Keratinocyte (primary cell): ENCODE results near the gene UBE2F.

Experiments used
- CTCF ChIP-seq, 3 experiments: IDR thresholded peaks in 1 of 3; conservative IDR thresholded peaks in 1 of 3; optimal IDR thresholded peaks in 1 of 3; 2 replicates in 2 of 3; 3 replicates in 1 of 3; pipeline versions ENCODE3 to v1.5.1; 2011; ENCODE audit warnings: low read length in 3 of 3, mild to moderate bottlenecking in 3 of 3, moderate library complexity in 2 of 3, control low read depth in 1 of 3, inconsistent platforms in 1 of 3; ENCODE audit not compliant: insufficient read depth in 2 of 3; ENCODE audit errors: extremely low read depth in 1 of 3
- EZH2 ChIP-seq: IDR thresholded peaks from one replicate; pipeline ENCODE4 v1.6.1; 2012; ENCODE audit warnings: inconsistent platforms, mild to moderate bottlenecking, low read length, moderate library complexity

GRCh38 chr2:238075397-238075796 lies 108.6 kb downstream of the UBE2F start:
- TF ChIP-seq CTCF (optimal IDR thresholded peaks at IDR 0.05 in 1 of 3, IDR thresholded peaks at IDR 0.05 in 1 of 3, conservative IDR thresholded peaks at IDR 0.05 in 1 of 3; ENCODE audit: extremely low read depth in 1 of 3, insufficient read depth in 2 of 3, low read length in 3 of 3) = no peak
- no peak for TF ChIP-seq EZH2
